Skeletal muscle satellite cell (primary cell): ENCODE data around the gene CSKMT.
"Not testable (repeated sequence)": the region's sequence is repeated elsewhere in the genome, so short reads cannot be mapped to it uniquely, and the experiment has no call there.

ENCODE experiments used
- H3K27me3 ChIP-seq: 2 replicates; pipeline ENCODE4 v1.7.0; 2013; ENCODE audit warnings: low read length; ENCODE audit not compliant: control insufficient read depth, insufficient read depth
- H3K36me3 ChIP-seq: 2 replicates; pipeline ENCODE4 v1.7.0; 2013; ENCODE audit warnings: mild to moderate bottlenecking, control low read depth, low read length; ENCODE audit not compliant: insufficient read depth
- H3K4me1 ChIP-seq: 2 replicates; pipeline ENCODE4 v1.7.0; 2013; ENCODE audit warnings: low read length; ENCODE audit not compliant: control insufficient read depth, insufficient read depth
- H3K4me2 ChIP-seq: 2 replicates; pipeline ENCODE4 v1.7.0; 2013; ENCODE audit warnings: mild to moderate bottlenecking, low read length
- H3K4me3 ChIP-seq: 2 replicates; pipeline ENCODE4 v1.7.0; 2013; ENCODE audit warnings: low read length
- H3K9ac ChIP-seq: 2 replicates; pipeline ENCODE4 v1.7.0; 2013; ENCODE audit warnings: mild to moderate bottlenecking, low read depth, low read length, moderate library complexity
- H3K9me3 ChIP-seq: replicated peaks from 2 replicates; pipeline ENCODE4 v1.7.0; 2013; ENCODE audit warnings: mild to moderate bottlenecking, control low read depth, low read length

Gene CSKMT

GRCh38 chr11:62645946-62646824 lies 18.9 kb upstream of the CSKMT start, which contains the start of gene GANAB:
TSS of gene GANAB (minus strand) at chr11:62646613. CDS start at chr11:62646599, 14 bp downstream.
- H3K4me2 ChIP-seq, result peak within 1 kb of the TSS; percentile 85
- H3K36me3 ChIP-seq, result peaks cover 34% of the 10 kb centered on the region
- peaks cover 26% of the 10 kb centered on the region for H3K4me1 ChIP-seq
- no peaks in the 10 kb centered on the region for H3K9me3 ChIP-seq
- H3K4me3 ChIP-seq, result peak within 1 kb of the TSS; percentile 96
- H3K27me3 ChIP-seq, result no peaks in the 10 kb centered on the region
- H3K9ac ChIP-seq, result peak within 1 kb of the TSS; percentile 100

DNA sequence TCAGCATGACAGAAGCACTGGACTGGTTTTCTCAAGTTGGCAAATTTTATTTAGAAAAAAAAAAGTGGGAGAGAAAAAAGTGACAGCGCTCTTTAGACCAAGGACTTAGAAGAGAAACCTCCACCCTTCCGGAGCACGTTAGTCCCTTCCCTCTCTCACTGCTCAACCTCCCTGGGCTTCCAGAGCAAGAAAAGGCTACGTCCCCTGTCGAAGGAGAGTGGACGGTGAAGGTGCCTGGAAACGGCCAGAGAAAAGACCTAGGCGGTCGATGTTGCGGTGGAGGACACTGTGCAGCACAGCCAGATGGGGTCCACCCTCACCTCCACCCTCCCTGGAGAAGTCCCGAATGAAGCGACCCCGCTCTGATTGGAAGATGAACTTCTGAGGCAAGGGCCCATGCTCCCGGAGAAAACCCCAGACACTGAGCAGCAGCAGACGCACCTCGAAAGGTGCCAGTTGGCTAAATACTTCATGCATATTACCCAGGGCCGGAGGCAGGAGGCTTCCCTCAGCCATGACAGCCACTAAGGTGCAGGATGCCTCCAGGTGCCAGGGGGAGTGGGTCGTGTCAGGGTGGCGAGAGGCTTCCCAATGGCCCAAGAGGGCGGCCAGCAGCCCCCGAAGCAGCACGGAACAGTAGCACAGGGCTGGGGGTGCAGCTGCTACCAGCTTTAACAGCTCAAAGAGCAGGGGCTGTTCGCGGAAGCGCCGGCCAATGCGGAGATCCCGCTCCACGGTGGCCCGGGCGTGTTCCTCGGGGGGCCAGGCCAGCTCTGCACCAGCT lies 18.1 kb upstream of the CSKMT start:
- Histone ChIP-seq H3K9ac (peak overlapping the region; percentile 27), H3K4me2 (peak overlapping the region; percentile 68), H3K4me3 (peak overlapping the region; percentile 36), H3K9me3 (no peaks in the 10 kb centered on the region), H3K4me1 (peaks cover 32% of the 10 kb centered on the region), H3K27me3 (no peaks in the 10 kb centered on the region), H3K36me3 (peaks cover 34% of the 10 kb centered on the region)

DNA sequence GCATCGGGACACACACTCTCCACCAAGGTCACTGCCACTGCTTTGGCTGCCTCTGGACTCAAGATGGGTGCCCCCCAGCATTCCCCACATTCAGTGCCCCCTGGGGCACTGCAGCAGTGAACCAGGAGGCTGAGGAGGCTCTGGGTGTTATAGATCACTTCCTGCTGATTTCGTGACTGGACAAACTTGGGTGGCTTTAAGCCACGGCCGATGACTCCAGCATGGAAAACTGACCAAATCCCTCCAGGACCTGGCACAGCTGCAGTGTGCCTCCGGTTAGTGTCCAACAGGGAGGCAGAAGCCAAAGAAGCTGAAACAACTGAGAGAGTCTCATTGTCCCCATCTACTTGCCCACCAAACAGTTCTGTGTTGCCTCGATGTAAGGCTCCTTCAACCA lies 17.5 kb upstream of the CSKMT start:
- H3K36me3 ChIP-seq, result peaks cover 33% of the 10 kb centered on the region
- H3K9me3 ChIP-seq, result no peaks in the 10 kb centered on the region
- no peaks in the 10 kb centered on the region for H3K27me3 ChIP-seq
- H3K4me2 ChIP-seq, result peak overlapping the region; percentile 68
- H3K4me3 ChIP-seq, result no peak overlapping the region
- H3K4me1 ChIP-seq, result peaks cover 36% of the 10 kb centered on the region
- H3K9ac ChIP-seq, result no peak overlapping the region

DNA sequence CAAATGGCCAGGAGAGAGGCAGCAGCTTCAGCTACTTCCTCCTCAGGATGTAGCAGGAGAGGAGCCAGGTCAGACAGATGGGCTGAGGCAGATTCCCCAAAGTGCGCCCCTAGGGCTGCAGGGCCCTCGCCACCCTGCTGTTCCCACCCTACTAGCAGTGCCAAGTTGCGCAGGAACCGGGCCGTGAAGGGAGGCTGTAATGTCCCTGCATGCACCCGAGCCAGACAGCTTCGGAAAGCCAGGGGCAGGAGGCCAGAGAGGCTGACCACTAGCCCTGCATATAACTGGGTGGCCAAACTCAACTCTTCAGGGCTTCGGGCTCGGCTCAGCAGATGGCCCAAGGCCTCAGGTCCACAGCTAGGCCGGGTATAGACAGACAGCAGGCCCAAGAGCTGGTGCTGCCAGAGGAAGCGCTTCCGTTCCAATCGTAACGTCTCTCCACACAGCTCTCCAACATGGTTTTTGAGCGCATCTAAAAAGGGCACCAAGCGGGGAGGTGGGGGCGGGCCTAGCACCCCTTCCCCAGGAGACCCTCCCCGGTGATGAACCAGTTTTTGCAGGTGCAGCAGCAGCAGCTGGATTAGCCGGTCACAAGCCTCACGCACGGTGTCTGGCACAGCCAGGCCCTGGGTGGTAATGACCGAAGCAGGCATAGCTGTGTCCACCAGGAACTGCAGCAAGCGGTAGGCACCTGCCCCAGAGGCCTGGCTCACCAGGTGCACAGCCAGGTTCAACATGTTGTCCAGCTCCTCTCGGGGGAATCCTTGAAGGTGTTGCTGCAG lies 16.7 kb upstream of the CSKMT start:
- peaks cover 28% of the 10 kb centered on the region for H3K36me3 ChIP-seq
- H3K9me3 ChIP-seq, result no peaks in the 10 kb centered on the region
- H3K4me1 ChIP-seq, result peaks cover 36% of the 10 kb centered on the region
- no peak overlapping the region for H3K4me2 ChIP-seq
- no peak overlapping the region for H3K4me3 ChIP-seq
- no peaks in the 10 kb centered on the region for H3K27me3 ChIP-seq
- H3K9ac ChIP-seq, result no peak overlapping the region

GRCh38 chr11:62648967-62649364 lies 16.1 kb upstream of the CSKMT start:
- H3K36me3 ChIP-seq, result peaks cover 25% of the 10 kb centered on the region
- no peak overlapping the region for H3K4me3 ChIP-seq
- no peaks in the 10 kb centered on the region for H3K9me3 ChIP-seq
- no peak overlapping the region for H3K9ac ChIP-seq
- no peaks in the 10 kb centered on the region for H3K27me3 ChIP-seq
- H3K4me1 ChIP-seq, result peaks cover 38% of the 10 kb centered on the region
- H3K4me2 ChIP-seq, result no peak overlapping the region

- Histone ChIP-seq H3K27me3 (no peaks in the 10 kb centered on the region), H3K4me1 (peaks cover 38% of the 10 kb centered on the region), H3K4me2 (no peak overlapping the region), H3K9ac (no peak overlapping the region), H3K4me3 (no peak overlapping the region), H3K9me3 (no peaks in the 10 kb centered on the region), H3K36me3 (peaks cover 20% of the 10 kb centered on the region)
These were observed 15.6 kb upstream of the CSKMT start for GRCh38 chr11:62649486-62649885.

GRCh38 chr11:62650283-62650682 lies 14.8 kb upstream of the CSKMT start:
- not testable (repeated sequence) for H3K9ac ChIP-seq, H3K4me2 ChIP-seq, H3K27me3 ChIP-seq, H3K4me3 ChIP-seq, H3K9me3 ChIP-seq
- peaks cover 18% of the 10 kb centered on the region for H3K36me3 ChIP-seq
- H3K4me1 ChIP-seq, result peaks cover 31% of the 10 kb centered on the region

DNA sequence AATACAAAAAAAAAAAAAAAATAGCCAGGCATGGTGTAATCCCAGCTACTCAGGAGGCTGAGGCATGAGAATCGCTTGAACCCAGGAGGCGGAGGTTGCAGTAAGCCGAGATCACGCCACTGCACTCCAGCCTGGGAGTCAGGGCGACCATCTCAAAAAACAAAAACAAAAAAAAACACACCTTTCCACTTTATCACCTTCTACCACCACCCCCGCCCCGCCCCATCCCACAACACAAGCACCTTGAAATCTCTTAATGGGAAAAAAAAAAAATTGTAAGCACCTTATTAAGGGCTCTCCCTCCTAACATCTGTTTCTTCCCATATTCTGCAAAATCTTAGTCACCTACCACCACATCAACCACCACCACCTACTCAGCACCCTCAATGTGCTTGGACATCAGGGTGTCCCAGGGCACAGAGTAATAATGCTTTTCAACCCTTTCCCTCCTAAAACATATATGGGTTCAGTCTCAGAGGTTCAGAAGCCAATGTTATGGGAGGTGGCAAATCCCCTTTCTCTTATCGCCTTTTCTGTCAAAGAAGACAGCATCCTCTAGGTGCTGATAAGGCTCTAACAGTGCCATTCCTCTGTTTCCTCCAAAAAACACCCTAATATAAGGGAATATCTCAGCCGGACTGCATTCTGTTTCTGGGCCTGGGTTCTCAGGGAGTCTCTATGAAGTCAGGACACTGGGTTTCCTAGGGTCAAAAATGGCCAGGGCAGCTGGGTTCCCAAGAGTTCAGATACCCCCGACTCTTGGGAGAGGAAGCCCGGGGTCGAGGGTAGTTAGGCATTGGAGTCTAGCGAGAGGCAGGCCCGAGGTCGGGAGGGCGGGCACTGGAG lies 12.7 kb upstream of the CSKMT start:
- H3K36me3 ChIP-seq, result peaks cover 18% of the 10 kb centered on the region
- peak overlapping the region; percentile 96 for H3K9ac ChIP-seq
- H3K27me3 ChIP-seq, result no peaks in the 10 kb centered on the region
- H3K4me2 ChIP-seq, result peak overlapping the region; percentile 93
- H3K4me1 ChIP-seq, result peaks cover 24% of the 10 kb centered on the region
- H3K4me3 ChIP-seq, result peak overlapping the region; percentile 93
- H3K9me3 ChIP-seq, result no peaks in the 10 kb centered on the region

DNA sequence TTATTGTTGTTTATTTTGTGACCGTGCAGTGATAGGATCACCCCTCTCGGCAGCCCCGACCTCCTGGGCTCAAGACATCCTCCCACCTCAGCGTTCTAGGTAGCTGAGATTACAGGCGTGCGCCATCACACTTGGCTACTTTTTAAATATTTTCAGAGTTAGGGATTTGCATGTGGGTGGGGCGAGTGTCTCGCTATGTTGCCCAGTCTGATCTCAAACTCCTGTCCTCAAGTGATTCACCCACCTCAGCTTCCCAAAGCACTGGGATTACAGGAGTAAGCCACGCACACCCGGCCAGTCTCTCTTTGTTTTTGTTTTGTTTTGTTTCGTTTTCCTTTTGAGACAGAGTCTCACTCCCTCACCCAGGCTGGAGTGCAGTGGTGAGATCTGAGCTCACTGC lies 10.8 kb upstream of the CSKMT start:
- Histone ChIP-seq H3K4me1 (peaks cover 12% of the 10 kb centered on the region), H3K36me3 (peaks cover 5% of the 10 kb centered on the region), H3K27me3 (no peaks in the 10 kb centered on the region), H3K4me3 (no peak overlapping the region), H3K4me2 (no peak overlapping the region), H3K9ac (no peak overlapping the region), H3K9me3 (no peaks in the 10 kb centered on the region)

- H3K9ac ChIP-seq, result no peak overlapping the region
- H3K4me2 ChIP-seq, result no peak overlapping the region
- H3K9me3 ChIP-seq, result no peaks in the 10 kb centered on the region
- H3K4me1 ChIP-seq, result peaks cover 6% of the 10 kb centered on the region
- H3K27me3 ChIP-seq, result no peaks in the 10 kb centered on the region
- H3K36me3 ChIP-seq, result no peaks in the 10 kb centered on the region
- no peak overlapping the region for H3K4me3 ChIP-seq
These were observed 8.2 kb upstream of the CSKMT start for GRCh38 chr11:62656796-62657429.
